IMR-90 (cell line): ENCODE data around the gene ISOC1. TPM values are rescaled to one million over a fixed set of nuclear protein-coding genes. Genes with fewer than 3 reads are reported as not detected.

Experiments used
- ATAC-seq: fragments of 200-7000 bp; cut with Tn5 transposase; 2 replicates; pipeline ENCODE4 v1.9.1; 2020; ENCODE audit warnings: low read depth, mild to moderate bottlenecking, moderate library complexity
- BruUV-seq: library from RNA; stranded (reverse); fragments of 400-500 nt; replicated peaks from 2 replicates; lab custom pipeline; 2021; lab: Mats Ljungman, UMichigan
- CTCF ChIA-PET: fragments of 300-600 bp; formaldehyde crosslinking; extraction: SDS; loops from one replicate; lab custom pipeline; 2021; ENCODE audit warnings: antibody characterized with exemption; lab: Yijun Ruan, JAX
- POLR2A ChIA-PET: fragments of 300-600 bp; sonication (Branson Sonifier 250); formaldehyde crosslinking; loops from one replicate; lab custom pipeline; 2022; ENCODE audit warnings: antibody characterized with exemption; ENCODE audit not compliant: unreplicated experiment; lab: Charles Lee
- DNase-seq: peaks from one replicate; pipeline ENCODE4 v3.0.0; 2013
- H2AFZ ChIP-seq: replicated peaks from 2 replicates; pipeline ENCODE3; 2013; ENCODE audit warnings: low read length, mild to moderate bottlenecking; ENCODE audit not compliant: poor library complexity
- H2AK5ac ChIP-seq: 2 replicates; pipeline ENCODE4 v1.6.1; 2013; ENCODE audit warnings: low read depth, low read length, inconsistent platforms
- H2AK9ac ChIP-seq: replicated peaks from 2 replicates; pipeline ENCODE3; 2013; ENCODE audit warnings: mild to moderate bottlenecking, low read depth, low read length, moderate library complexity; ENCODE audit not compliant: poor library complexity
- H2BK120ac ChIP-seq: 2 replicates; pipeline ENCODE4 v1.6.1; 2013; ENCODE audit warnings: low read depth, low read length, inconsistent platforms
- H2BK15ac ChIP-seq: 3 replicates; pipeline ENCODE4 v1.6.1; 2013; ENCODE audit warnings: low read depth, low read length, inconsistent platforms
- H2BK20ac ChIP-seq: 2 replicates; pipeline ENCODE4 v1.6.1; 2013; ENCODE audit warnings: low read depth, mild to moderate bottlenecking, inconsistent platforms, low read length, moderate library complexity
- H2BK5ac ChIP-seq: 2 replicates; pipeline ENCODE4 v1.6.1; 2013; ENCODE audit warnings: mild to moderate bottlenecking, low read depth, low read length, inconsistent platforms; ENCODE audit not compliant: poor library complexity, severe bottlenecking
- H3K14ac ChIP-seq: replicated peaks from 2 replicates; pipeline ENCODE4 v1.6.1; 2013; ENCODE audit warnings: low read depth, low read length, inconsistent platforms
- H3K18ac ChIP-seq: 2 replicates; pipeline ENCODE4 v1.6.1; 2013; ENCODE audit warnings: low read depth, low read length, control low read depth
- H3K23ac ChIP-seq: 2 replicates; pipeline ENCODE4 v1.6.1; 2013; ENCODE audit warnings: low read depth, low read length, inconsistent platforms
- H3K27ac ChIP-seq: 2 replicates; pipeline ENCODE4 v1.5.1; 2013; ENCODE audit warnings: mild to moderate bottlenecking, control low read depth, low read length; ENCODE audit not compliant: insufficient read depth
- H3K27me3 ChIP-seq: 2 replicates; pipeline ENCODE4 v1.6.1; 2013; ENCODE audit warnings: low read length; ENCODE audit not compliant: control insufficient read depth, insufficient read depth
- H3K36me3 ChIP-seq: 2 replicates; pipeline ENCODE4 v1.6.1; 2013; ENCODE audit warnings: low read length, mixed read lengths; ENCODE audit not compliant: control insufficient read depth, insufficient read depth
- H3K4ac ChIP-seq: 2 replicates; pipeline ENCODE4 v1.6.1; 2013; ENCODE audit warnings: low read depth, low read length, inconsistent platforms
- H3K4me1 ChIP-seq: 2 replicates; pipeline ENCODE4 v1.6.1; 2013; ENCODE audit warnings: low read length, mixed read lengths; ENCODE audit not compliant: control insufficient read depth, insufficient read depth
- H3K4me2 ChIP-seq: 2 replicates; pipeline ENCODE4 v1.6.1; 2013; ENCODE audit warnings: low read depth, mild to moderate bottlenecking, control low read depth, low read length, moderate library complexity
- H3K4me3 ChIP-seq: 2 replicates; pipeline ENCODE4 v1.5.1; 2013; ENCODE audit warnings: low read depth, mild to moderate bottlenecking, control low read depth, low read length, moderate library complexity; ENCODE audit not compliant: insufficient read depth
- H3K56ac ChIP-seq: 2 replicates; pipeline ENCODE4 v1.6.1; 2013; ENCODE audit warnings: low read length, inconsistent platforms; ENCODE audit not compliant: insufficient read depth; ENCODE audit errors: extremely low read depth
- H3K79me1 ChIP-seq, 2 experiments: 2 replicates each; pipeline ENCODE4 v1.6.1; 2013; ENCODE audit warnings: low read length in 2 of 2, inconsistent platforms in 1 of 2, low read depth in 1 of 2
- H3K9ac ChIP-seq: 2 replicates; pipeline ENCODE4 v1.6.1; 2013; ENCODE audit warnings: low read depth, low read length, control low read depth
- H3K9me1 ChIP-seq: 2 replicates; pipeline ENCODE4 v1.6.1; 2013; ENCODE audit warnings: low read length, inconsistent platforms; ENCODE audit not compliant: insufficient read depth
- H3K9me3 ChIP-seq: 2 replicates; pipeline ENCODE4 v1.6.1; 2013; ENCODE audit warnings: low read length; ENCODE audit not compliant: control insufficient read depth, insufficient read depth
- H4K20me1 ChIP-seq: 2 replicates; pipeline ENCODE4 v1.6.1; 2013; ENCODE audit warnings: low read length, inconsistent platforms; ENCODE audit not compliant: insufficient read depth
- H4K5ac ChIP-seq: 2 replicates; pipeline ENCODE4 v1.6.1; 2013; ENCODE audit warnings: mild to moderate bottlenecking, low read depth, low read length, control low read depth
- H4K8ac ChIP-seq, 2 experiments: 2 replicates each; pipeline ENCODE4 v1.6.1; 2013; ENCODE audit warnings: low read depth in 2 of 2, low read length in 2 of 2, control low read depth in 1 of 2, inconsistent platforms in 1 of 2
- H4K91ac ChIP-seq: 2 replicates; pipeline ENCODE4 v1.6.1; 2013; ENCODE audit warnings: low read depth, low read length, inconsistent platforms; ENCODE audit not compliant: insufficient read depth
- BHLHE40 ChIP-seq: fragments of 150-350 bp; IDR thresholded peaks from 2 replicates; pipeline ENCODE4 v1.6.1; 2016; ENCODE audit warnings: mild to moderate bottlenecking, low read depth, low read length
- CHD1 ChIP-seq: IDR thresholded peaks from 2 replicates; pipeline ENCODE4 v1.6.1; 2012; ENCODE audit warnings: low read depth, low read length, improper control_type of control experiment
- MAFK ChIP-seq: IDR thresholded peaks from 2 replicates; pipeline ENCODE4 v1.6.1; 2012; ENCODE audit warnings: low read depth, low read length, improper control_type of control experiment
- MAZ ChIP-seq: IDR thresholded peaks from 2 replicates; pipeline ENCODE4 v1.6.1; 2012; ENCODE audit warnings: low read depth, mild to moderate bottlenecking, low read length, improper control_type of control experiment, moderate library complexity, borderline replicate concordance
- MXI1 ChIP-seq: IDR thresholded peaks from 2 replicates; pipeline ENCODE4 v1.6.1; 2012; ENCODE audit warnings: low read depth, mild to moderate bottlenecking, low read length, moderate library complexity, borderline replicate concordance
- POLR2A ChIP-seq: IDR thresholded peaks from 2 replicates; pipeline ENCODE4 v1.6.1; 2012; ENCODE audit warnings: mild to moderate bottlenecking, low read depth, low read length
- RFX5 ChIP-seq: IDR thresholded peaks from 2 replicates; pipeline ENCODE4 v1.8.0; 2012; ENCODE audit warnings: low read depth, mild to moderate bottlenecking, low read length, moderate library complexity
- WGBS, 2 experiments: methylation state at CpG; one replicate each; pipeline versions ENCODE4 v1.1.5 to v1.1.7; 2013; ENCODE audit warnings: missing lambda C conversion rate in 2 of 2; ENCODE audit not compliant: insufficient read length in 1 of 2; ENCODE audit errors: extremely low coverage in 2 of 2; 5-methylcytosine and 5-hydroxymethylcytosine counted together
- dilution Hi-C: fragments of 300-500 bp; cut with HindIII; formaldehyde crosslinking; loops from one replicate; pipeline ENCODE4 v1.14.3; 2018; ENCODE audit warnings: low sequenced_read_pairs; ENCODE audit not compliant: unreplicated experiment
- in situ Hi-C: fragments of 300-500 bp; cut with MboI; formaldehyde crosslinking; loops from 3 replicates; pipeline ENCODE4 v1.14.3; 2019; ENCODE audit warnings: low sequenced_read_pairs, inconsistent platforms, mixed read lengths
- intact Hi-C: fragments of 100-400 bp; cut with micrococcal nuclease; formaldehyde crosslinking; loops from 2 replicates; pipeline ENCODE4 v1.10.0; 2022
- polyA plus RNA-seq, 3 experiments: library from polyadenylated mRNA; depleted of rRNA; stranded (reverse); fragments of >200 nt; gene quantifications; 2 replicates each; pipeline ENCODE4 v1.2.3, GENCODE V29; 2012; ENCODE audit warnings: low replicate concordance in 1 of 3
- total RNA-seq: library from RNA; depleted of rRNA; stranded (reverse); fragments of >200 nt; gene quantifications from 2 replicates; pipeline ENCODE4 v1.2.3, GENCODE V29; 2012
- TF ChIP-seq, protein P1 (sequence below): fragments of 150-350 bp; IDR thresholded peaks from 2 replicates; pipeline ENCODE4 v1.6.1; 2017; ENCODE audit warnings: mild to moderate bottlenecking, antibody characterized with exemption, low read length, low read depth

ISOC1 gene
- total and polyA plus RNA-seq, 2 of the 4 experiments (the other 2 are of a cell fraction), result 10.8 to 11.6 TPM

DNA sequence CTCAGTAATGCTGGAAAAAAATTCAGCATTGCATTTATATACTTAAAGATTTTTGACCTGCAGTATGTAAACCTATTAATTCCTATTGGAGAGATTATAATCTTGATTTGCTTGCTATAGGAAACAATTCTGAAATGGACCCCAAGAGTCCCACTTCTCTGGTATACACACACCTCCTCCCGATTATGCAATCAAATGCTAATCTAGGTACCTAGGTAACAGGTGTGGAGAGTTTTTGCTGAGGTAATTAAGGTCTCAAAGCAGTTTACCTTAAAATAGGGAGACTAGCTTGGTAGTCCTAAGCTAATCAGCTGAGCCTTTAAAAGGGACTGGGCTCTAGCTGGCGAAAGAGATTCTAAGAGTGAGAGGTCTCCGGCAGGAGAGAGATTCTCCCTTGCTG, 22.2 kb downstream of the ISOC1 start:
- CTCF ChIA-PET, result interaction anchor here (1.1 kb wide), 1 partner anchor 9 kb away, joined by 3 read pairs; no protein-coding TSS in a partner anchor

More for the DNA sequence above, 22.2 kb downstream of the ISOC1 start:
- H3K9me1 ChIP-seq, result no peaks in the 10 kb centered on the region
- no peak overlapping the region for H3K4me3 ChIP-seq
- dilution Hi-C loops, result no loop called here
- no peaks in the 10 kb centered on the region for H3K79me1 ChIP-seq
- no peak overlapping the region for H3K27ac ChIP-seq
- H3K4me2 ChIP-seq, result no peak overlapping the region
- no TSS peak for BruUV-seq
- 0 out of 2 replicates have a peak, but pooled peaks cover 1% of the 10 kb centered on the region for H3K36me3 ChIP-seq
- no CpG with 5 or more reads among the region's 3 CpGs for WGBS, 2 experiments
- H2BK20ac ChIP-seq, result no peak overlapping the region
- H4K8ac ChIP-seq, result no peak overlapping the region
- H3K23ac ChIP-seq, result no peak overlapping the region
- ATAC-seq (no peak), DNase-seq (no peak)
- no peak overlapping the region for H2AK9ac ChIP-seq
- no peak overlapping the region for H3K18ac ChIP-seq
- intact Hi-C loops, result no loop called here
- H4K5ac ChIP-seq, result no peak overlapping the region
- H3K4ac ChIP-seq, result no peak overlapping the region
- no peak overlapping the region for H3K14ac ChIP-seq
- H3K56ac ChIP-seq, result no peak overlapping the region
- no peak overlapping the region for H3K9ac ChIP-seq
- no peak overlapping the region for H2BK120ac ChIP-seq
- in situ Hi-C loops, result no loop called here
- H2AK5ac ChIP-seq, result no peak overlapping the region
- no peak overlapping the region for H2AFZ ChIP-seq
- no peaks in the 10 kb centered on the region for H3K27me3 ChIP-seq
- no peak overlapping the region for H2BK5ac ChIP-seq
- H2BK15ac ChIP-seq, result no peak overlapping the region
- POLR2A ChIA-PET, result no interaction called here
- H3K4me1 ChIP-seq, result no peaks in the 10 kb centered on the region
- no peak for TF ChIP-seq MXI1
- TF ChIP-seq MAZ, result no peak
- no peak for TF ChIP-seq CHD1
- no peak for TF ChIP-seq BHLHE40
- no peak for TF ChIP-seq MAFK
- no peak for TF ChIP-seq RFX5
- TF ChIP-seq, protein P1, sequence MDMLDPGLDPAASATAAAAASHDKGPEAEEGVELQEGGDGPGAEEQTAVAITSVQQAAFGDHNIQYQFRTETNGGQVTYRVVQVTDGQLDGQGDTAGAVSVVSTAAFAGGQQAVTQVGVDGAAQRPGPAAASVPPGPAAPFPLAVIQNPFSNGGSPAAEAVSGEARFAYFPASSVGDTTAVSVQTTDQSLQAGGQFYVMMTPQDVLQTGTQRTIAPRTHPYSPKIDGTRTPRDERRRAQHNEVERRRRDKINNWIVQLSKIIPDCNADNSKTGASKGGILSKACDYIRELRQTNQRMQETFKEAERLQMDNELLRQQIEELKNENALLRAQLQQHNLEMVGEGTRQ, result no peak
- TF ChIP-seq POLR2A, result no peak
- no peaks in the 10 kb centered on the region for H4K20me1 ChIP-seq
- H4K91ac ChIP-seq, result no peak overlapping the region
- no peaks in the 10 kb centered on the region for H3K9me3 ChIP-seq
